SKM-1 (cell line): Measurements from ENCODE around the gene TMEM45A.
"Not testable (repeated sequence)": the region's sequence is repeated elsewhere in the genome, so short reads cannot be mapped to it uniquely, and the experiment has no call there.

ENCODE experiments used
- DNase-seq: peaks from one replicate; lab custom pipeline; 2025; ENCODE audit not compliant: unreplicated experiment; lab: John Stamatoyannopoulos, UW

Gene TMEM45A

DNA sequence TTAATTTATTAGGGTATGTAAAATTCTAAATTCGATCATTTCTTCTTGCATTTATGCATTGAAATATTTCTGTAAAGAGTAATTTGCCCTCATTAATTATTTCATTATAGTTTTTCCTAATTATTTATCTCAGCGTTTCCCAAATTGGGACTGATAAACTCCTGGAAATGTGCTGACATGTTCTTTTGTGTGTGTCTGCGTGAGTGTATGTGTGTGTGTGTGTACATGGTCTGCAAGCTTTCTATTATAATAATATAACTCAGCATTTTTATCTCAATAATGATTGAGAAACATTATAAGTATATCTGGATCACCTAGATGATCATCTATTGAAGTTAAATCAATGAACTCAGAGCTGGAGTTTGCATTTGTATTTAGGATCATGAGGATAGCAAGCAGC, 38.7 kb downstream of the TMEM45A start:
- DNase-seq, result no peak

DNA sequence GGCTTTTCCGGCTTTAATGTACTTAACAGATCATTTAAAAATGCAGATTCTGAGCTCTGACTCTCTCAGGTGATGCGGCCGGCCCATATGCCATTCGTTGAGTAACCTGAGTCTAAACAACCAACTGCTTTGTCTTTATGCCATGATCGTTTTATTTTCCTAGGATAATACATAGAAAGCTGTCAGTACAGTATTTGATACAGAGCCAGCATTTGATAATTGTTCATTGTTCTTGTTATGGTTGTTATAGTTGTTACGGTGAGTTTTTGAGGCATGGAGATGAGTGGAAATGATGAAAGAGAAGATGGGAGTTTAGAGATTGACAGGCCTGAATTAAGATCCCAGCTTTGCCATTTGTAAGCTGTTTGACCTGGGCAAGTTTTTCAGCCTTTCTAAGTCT, 40.0 kb downstream of the TMEM45A start:
- no peak for DNase-seq

DNA sequence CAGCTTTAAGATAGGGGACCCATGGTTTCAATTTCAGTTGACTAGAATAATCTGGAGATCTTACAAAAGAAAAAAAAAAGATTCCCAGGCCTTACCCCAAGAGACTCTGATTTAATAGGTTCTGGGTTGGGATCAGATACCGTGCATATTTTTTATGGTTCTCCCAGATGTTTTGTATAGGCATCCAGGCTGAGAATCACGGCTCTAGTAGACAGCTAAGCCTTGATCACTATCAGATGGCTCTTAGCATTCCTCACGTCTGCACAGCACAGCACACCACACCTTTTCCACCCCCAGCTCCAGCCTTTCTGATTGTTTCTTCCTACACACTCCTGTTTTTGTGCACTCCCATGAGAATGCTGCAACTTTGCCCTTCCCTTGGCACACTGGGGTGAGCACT, 40.8 kb downstream of the TMEM45A start:
- no peak for DNase-seq

DNA sequence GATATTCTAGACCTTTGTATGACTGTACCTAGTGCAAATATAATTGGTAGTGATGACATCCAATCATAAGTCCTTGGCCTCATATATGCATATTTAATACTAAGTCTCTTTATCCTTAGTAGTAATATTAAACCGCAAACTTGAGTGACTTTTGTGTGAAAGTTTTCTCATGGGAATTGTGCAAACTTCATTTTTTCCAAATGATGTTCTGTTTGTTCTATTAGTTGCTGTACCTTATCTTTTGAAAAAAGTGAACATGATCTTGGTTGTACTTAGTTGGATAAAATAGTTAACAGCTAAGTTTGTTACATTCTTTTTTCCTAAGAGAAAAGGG, 43.2 kb downstream of the TMEM45A start:
- no peak for DNase-seq

GRCh38 chr3:100536093-100536492, 43.7 kb downstream of the TMEM45A start:
- DNase-seq, result no peak

DNA sequence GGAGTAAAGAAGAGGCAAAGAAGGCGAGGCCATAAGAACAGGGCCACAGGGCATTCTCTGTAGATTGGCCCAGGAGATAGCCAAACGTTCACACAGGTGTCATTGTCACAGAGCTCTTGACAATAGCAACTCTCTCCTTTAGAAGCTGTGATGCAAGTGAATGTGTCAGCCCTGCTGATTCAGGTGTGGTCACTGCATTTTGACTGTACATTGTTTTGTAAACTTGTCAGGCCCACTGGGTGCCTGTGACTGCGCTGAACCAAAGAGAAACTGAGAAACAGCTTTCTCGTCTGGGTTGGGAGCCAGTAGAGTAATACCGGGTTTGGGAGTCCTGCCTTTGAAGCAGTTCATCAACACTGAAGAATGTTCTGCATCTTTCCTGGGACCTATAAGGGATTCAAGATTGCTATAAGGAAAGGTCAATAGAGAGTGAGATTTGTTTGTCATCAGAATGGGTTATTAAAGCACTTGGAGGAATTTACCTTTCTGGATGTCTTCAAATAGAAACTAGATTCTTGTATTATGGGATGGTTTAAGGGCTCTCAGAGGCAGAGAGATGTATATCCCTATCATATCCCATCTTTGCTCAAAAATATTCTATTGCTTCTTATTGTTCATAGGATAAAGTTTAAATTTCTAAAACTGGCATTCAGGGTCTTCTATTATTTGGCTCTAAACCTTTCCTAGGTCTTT, 45.4 kb downstream of the TMEM45A start:
- no peak for DNase-seq

GRCh38 chr3:100538339-100538706, 45.9 kb downstream of the TMEM45A start:
- DNase-seq, result no peak

DNA sequence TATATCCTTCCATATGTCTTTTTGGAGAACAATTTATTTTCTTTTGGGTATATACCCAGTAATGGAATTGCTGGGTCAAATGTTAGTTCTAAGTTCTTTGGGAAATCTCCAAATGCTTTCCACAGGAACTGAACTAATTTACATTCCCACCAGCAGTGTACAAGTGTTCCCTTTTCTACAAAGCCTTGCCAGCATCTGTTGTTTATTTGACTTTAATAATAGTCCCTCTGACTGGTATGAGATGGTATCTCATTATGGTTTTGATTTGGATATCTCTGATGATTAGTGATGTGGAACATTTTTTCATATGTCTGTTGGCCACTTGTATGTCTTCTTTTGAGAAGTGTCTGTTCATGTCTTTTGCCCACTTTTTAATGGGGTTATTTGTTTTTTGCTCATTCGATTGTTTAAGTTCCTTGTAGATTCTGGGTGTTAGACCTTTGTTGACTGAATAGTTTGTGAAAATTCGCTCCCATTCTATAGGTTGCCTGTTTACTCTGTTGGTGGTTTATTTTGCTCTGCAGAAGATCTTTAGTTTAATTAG, 48.4 kb downstream of the TMEM45A start:
- DNase-seq, result no peak

DNA sequence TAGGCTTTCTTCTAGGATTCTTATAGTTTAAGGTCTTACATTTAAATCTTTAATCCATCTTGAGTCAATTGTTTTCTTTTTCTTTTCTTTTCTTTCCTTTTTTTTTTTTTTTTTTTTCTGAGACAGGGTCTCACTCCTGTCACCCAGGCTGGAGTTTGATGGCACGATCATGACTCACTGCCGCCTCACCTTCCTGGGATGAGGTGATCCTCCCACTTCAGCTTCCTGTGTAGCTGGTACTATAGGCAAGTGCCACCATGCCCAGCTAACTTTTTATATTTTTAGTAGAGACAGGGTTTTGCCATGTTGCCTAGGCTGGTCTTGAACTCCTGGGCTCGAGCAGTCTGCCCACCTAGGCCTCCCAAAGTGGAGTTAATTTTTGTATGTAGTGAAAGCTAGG, 49.0 kb downstream of the TMEM45A start:
- not testable (repeated sequence) for DNase-seq

DNA sequence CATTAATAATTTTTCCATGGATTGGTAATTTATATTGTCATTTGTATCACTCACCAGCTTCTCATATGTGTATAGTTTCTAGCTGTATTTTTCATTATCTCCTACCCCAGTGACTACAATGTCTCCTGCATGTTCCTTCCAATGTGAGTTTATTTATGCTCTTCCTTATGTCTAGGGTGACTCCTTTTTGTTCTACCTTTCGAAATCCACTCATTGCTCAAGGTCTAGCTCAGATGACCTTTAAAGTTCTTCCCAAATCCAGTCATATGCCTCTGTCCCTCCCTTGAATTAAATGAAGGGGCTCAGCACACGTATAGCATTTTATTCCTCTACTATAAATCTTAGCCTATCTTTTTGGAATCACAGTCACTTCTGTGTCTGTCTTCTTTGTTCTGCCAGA, 53.0 kb downstream of the TMEM45A start:
- DNase-seq, result no peak

DNA sequence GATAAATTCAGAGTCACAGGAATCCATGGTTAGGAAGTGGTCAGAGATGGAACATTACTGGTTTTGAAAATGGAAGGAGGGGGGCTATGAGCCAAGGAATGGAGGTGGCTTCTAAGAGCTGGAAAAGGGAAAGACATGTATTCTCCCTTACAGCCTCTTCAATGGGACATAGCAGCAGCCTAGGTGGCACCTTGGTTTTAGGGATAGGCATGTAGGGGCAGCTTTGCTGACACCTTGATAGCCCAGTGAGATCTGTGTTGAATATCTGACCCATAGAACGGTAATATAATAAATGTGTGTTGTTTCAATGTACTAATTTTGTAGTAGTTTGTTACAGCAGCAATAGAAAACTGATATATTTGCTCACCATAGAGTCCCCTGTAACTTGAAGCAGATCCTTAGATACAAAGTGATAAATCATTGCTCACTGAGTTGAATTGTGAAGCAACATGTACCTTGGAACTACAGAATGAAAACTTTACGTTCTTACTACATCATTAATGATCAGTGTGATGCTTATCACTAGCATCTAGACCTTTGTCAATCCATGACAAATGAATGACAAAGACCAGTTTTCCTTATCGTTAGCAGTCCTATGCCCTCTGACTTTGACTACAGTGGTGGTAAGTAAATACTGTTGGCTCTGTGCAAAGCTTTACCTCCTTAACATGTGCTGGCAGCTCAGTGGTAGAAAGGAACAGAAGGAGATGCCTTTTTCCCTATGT, 53.8 kb downstream of the TMEM45A start:
- no peak for DNase-seq

GRCh38 chr3:100548053-100548452, 55.6 kb downstream of the TMEM45A start:
- no peak for DNase-seq

DNA sequence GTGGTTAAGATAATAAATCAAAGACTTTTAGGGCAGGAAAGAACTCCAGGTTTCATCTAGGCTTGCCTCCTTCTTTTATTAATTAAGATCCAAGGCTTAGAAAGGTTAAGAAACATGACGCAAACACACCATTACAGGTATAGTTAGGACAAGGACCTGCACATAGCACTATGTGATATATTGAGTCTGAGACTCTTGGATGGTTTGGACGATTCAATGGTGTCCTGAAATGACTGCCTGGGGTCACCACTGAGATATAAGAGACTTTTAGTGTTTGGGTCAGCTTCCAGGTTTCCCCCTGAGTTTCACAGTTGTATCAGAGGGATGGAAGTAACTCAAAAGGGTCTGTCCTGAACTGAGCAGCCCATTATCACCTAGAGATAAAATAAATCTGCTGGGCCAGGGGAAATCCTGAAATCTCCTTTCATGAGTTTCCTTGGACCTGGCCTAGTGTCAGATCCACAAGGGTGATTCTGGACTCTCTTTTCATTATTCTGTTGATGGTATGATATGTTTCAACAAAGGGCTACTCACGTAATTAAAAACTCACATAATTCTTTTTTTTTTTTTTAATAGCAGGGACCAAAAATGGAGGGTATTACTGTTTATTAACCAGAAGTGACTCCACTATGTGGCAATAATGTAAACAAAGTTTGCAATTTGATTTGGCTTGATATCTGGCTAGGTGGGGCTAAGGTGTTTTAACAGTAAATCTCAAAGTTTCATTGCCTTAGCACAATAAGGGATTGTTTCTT, 61.4 kb downstream of the TMEM45A start:
- no peak for DNase-seq

DNA sequence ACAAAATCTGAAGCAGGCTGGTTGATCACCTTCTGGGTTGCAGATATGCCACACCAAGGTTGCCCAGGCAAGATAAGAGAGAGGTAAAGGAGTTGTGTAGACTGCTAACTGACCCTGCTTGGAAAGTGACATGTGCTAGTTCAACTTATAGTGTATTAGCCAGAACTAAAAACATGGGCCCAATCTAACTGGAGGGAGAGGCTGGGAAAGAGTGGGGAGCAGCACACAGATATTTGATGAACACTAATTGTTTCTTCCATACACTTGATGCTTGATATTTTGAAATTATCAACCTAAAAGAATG, 61.9 kb downstream of the TMEM45A start:
- no peak for DNase-seq

DNA sequence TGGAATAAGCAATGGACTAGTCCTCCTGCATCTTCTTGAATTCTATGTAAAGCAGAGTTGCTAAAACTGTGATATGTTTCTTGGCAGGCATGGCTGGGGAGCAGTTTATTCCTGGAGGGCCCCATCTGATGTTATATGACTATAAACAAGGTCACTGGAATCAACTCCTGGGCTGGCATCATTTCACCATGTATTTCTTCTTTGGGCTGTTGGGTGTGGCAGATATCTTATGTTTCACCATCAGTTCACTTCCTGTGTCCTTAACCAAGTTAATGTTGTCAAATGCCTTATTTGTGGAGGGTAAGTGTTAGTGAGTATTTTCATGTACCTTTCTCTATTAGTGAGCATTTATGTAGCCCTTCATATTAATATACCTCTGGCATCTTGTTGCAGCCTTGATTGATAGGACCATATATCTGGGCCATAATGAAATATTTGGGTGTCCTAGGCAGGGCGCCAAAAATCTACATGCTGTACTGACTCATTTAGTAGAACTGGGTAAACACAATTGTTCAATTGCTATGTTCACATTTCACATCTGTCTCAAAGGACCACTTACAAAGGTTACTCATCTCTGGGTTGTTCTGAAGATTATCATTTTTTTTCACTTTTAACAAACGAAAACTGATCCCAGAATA, 64.4 kb downstream of the TMEM45A start:
- no peak for DNase-seq

DNA sequence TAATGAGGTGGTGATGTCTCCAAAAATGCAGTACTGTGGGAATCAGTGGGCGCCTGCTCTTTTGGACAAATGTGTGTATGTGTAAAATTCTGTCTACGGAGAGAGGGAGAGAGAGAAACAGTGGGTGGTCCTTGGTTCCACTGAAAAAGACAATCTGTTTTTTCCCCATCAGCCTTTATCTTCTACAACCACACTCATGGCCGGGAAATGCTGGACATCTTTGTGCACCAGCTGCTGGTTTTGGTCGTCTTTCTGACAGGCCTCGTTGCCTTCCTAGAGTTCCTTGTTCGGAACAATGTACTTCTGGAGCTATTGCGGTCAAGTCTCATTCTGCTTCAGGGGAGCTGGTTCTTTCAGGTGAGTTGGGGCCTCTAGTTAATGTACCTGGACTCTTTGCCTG, 65.8 kb downstream of the TMEM45A start:
- no peak for DNase-seq

GRCh38 chr3:100560426-100560825, 68.0 kb downstream of the TMEM45A start:
- DNase-seq, result no peak

- DNase-seq, result no peak
Measured at GRCh38 chr3:100561459-100562158, 69.2 kb downstream of the TMEM45A start.

- DNase-seq, result no peak
Measured at GRCh38 chr3:100562224-100562857, 69.9 kb downstream of the TMEM45A start.

- DNase-seq, result no peak
Measured at GRCh38 chr3:100563228-100563627, 70.8 kb downstream of the TMEM45A start.
